Naive thymus-derived CD4-positive, alpha-beta T cell (primary cell): ENCODE data around the gene PYY. TPM values are rescaled to one million over a fixed set of nuclear protein-coding genes. Genes with fewer than 3 reads are reported as not detected.
"Not testable (repeated sequence)": the region's sequence is repeated elsewhere in the genome, so short reads cannot be mapped to it uniquely, and the experiment has no call there.

Experiments used
- ATAC-seq: fragments of 150-1000 bp; cut with Tn5 transposase; 2 replicates; pipeline ENCODE4 v1.10.0; 2021; ENCODE audit warnings: mild to moderate bottlenecking, moderate library complexity
- CTCF ChIA-PET: fragments of 350-600 bp; sonication (Branson Sonifier 250); formaldehyde crosslinking; loops from one replicate; lab custom pipeline; 2021; ENCODE audit warnings: antibody characterized with exemption; lab: Charles Lee
- POLR2A ChIA-PET: fragments of 350-600 bp; sonication (Branson Sonifier 250); formaldehyde crosslinking; loops from one replicate; lab custom pipeline; 2021; ENCODE audit warnings: antibody characterized with exemption, inconsistent platforms; lab: Charles Lee
- DNase-seq, 9 donors: peaks; one replicate each; pipeline versions ENCODE4 v3.0.0 to v3.0.0-alpha.2; 2020 to 2022; ENCODE audit warnings: mixed read lengths in 1 of 9
- H3K27ac ChIP-seq: one replicate; pipeline ENCODE4 v1.7.0; 2013; ENCODE audit warnings: mild to moderate bottlenecking, low read depth, low read length, moderate library complexity
- H3K27me3 ChIP-seq, 2 donors: one replicate each; pipeline ENCODE4 v1.7.0; 2013; ENCODE audit warnings: low read length in 2 of 2, mild to moderate bottlenecking in 2 of 2, moderate library complexity in 2 of 2; ENCODE audit not compliant: control insufficient read depth in 2 of 2, insufficient read depth in 2 of 2
- H3K36me3 ChIP-seq, 3 experiments: 1 replicate in 2 of 3; 2 replicates in 1 of 3; pipeline ENCODE4 v1.7.0; 2013; ENCODE audit warnings: low read length in 3 of 3, mild to moderate bottlenecking in 3 of 3, moderate library complexity in 1 of 3; ENCODE audit not compliant: insufficient read depth in 3 of 3, control insufficient read depth in 2 of 3
- H3K4me1 ChIP-seq, 2 donors: one replicate each; pipeline ENCODE4 v1.7.0; 2013; ENCODE audit warnings: low read length in 2 of 2, mild to moderate bottlenecking in 2 of 2, moderate library complexity in 1 of 2; ENCODE audit not compliant: control insufficient read depth in 2 of 2, insufficient read depth in 2 of 2
- H3K4me3 ChIP-seq: 2 replicates; pipeline ENCODE4 v1.7.0; 2013; ENCODE audit warnings: mild to moderate bottlenecking, low read length
- H3K9me3 ChIP-seq, 3 experiments: 1 replicate in 2 of 3; 2 replicates in 1 of 3; pipeline ENCODE4 v1.7.0; 2013; ENCODE audit warnings: low read length in 3 of 3; ENCODE audit not compliant: control insufficient read depth in 2 of 3
- H3K27ac Mint-ChIP-seq, 9 donors: one replicate each; pipeline ENCODE4 v1.8.0; 2020 to 2022; ENCODE audit warnings: mixed read lengths in 9 of 9, mild to moderate bottlenecking in 8 of 9, moderate library complexity in 5 of 9, inconsistent platforms in 2 of 9
- H3K27me3 Mint-ChIP-seq, 5 donors: one replicate each; pipeline ENCODE4 v1.8.0; 2021 to 2022; ENCODE audit warnings: mixed read lengths in 5 of 5, mild to moderate bottlenecking in 1 of 5
- H3K36me3 Mint-ChIP-seq, 5 donors: one replicate each; pipeline ENCODE4 v1.8.0; 2020 to 2022; ENCODE audit warnings: mixed read lengths in 5 of 5, mild to moderate bottlenecking in 3 of 5, inconsistent platforms in 1 of 5
- H3K4me1 Mint-ChIP-seq, 7 donors: one replicate each; pipeline ENCODE4 v1.8.0; 2020 to 2022; ENCODE audit warnings: mixed read lengths in 7 of 7, mild to moderate bottlenecking in 3 of 7, inconsistent platforms in 1 of 7
- H3K4me3 Mint-ChIP-seq, 10 donors: one replicate each; pipeline ENCODE4 v1.8.0; 2020 to 2022; ENCODE audit warnings: mild to moderate bottlenecking in 10 of 10, mixed read lengths in 10 of 10, moderate library complexity in 6 of 10, inconsistent platforms in 2 of 10
- H3K9me3 Mint-ChIP-seq, 11 donors: one replicate each; pipeline ENCODE4 v1.8.0; 2020 to 2022; ENCODE audit warnings: mixed read lengths in 11 of 11, mild to moderate bottlenecking in 4 of 11, inconsistent platforms in 1 of 11, moderate library complexity in 1 of 11
- intact Hi-C, 2 donors: fragments of 100-400 bp; cut with micrococcal nuclease; formaldehyde crosslinking; loops; one replicate each; pipeline ENCODE4 v1.15.1; 2023
- polyA plus RNA-seq, 2 donors: library from polyadenylated mRNA; unstranded; fragments of 300-500 nt; fragmentation: Illumina TruSeq; gene quantifications; one replicate each; pipeline ENCODE4 v1.2.3, GENCODE V29; 2021
- total RNA-seq, 6 experiments: library from RNA in 5 of 6; stranded (reverse) in 5 of 6; gene quantifications; 1 replicate in 5 of 6; 2 replicates in 1 of 6; pipeline ENCODE4 v1.2.3 and lab custom pipeline; 2021 to 2026

PYY gene
- total and polyA plus RNA-seq, 7 experiments from 2014 or later, result not detected

DNA sequence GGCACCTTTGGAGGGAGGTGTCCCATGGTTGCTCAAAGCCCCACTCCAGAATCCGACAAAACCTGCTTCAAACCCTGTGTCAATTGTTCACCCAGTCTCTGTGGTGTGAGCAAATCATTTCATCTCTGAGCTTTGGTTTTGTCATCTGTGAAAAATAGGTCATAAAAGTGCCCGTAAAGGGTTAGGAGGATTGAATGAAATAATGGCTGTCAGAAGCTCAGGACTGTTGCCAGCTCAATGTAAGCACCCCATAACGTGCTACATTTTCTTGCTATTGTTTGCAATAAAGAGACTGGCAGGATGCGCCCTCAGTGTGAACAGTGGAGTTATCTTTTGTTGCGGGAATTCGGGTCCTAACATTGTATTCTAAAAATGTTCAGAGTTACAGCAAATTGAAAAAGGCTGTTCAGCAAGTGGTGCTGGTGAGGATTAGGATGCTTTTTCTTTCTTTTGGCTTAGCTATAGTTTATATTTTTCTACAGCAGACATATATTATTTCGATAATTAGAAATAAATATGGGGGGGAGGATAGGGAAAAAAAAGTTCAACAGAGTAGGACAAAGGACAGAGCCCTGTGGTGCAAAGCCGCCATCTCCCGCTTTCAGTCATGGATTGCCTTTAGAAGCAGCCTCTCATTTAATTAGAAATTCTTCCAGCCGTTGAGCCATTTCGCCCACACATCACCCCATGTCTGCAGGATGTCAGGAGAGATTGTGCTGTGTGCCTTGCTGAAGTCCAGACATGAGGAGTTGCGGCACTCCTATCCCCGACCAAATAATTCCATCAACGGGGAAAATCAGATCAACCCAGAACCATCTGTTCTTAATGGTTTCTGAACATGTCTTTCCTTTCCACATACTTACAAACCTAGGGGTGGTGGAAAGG lies 20.9 kb upstream of the PYY start:
- Mint-ChIP-seq H3K27me3 (peaks cover 0 to 29% (median 16%) of the 10 kb centered on the region in 5 donors), H3K9me3 (no peaks in the 10 kb centered on the region), H3K27ac (no peak overlapping the region), H3K4me3 (no peak overlapping the region), H3K36me3 (no peaks in the 10 kb centered on the region), H3K4me1 (peaks cover 4 to 8% (median 7%) of the 10 kb centered on the region in 7 donors)
- Histone ChIP-seq H3K4me1 (no peaks in the 10 kb centered on the region), H3K4me3 (no peak overlapping the region), H3K27me3 (no peaks in the 10 kb centered on the region), H3K9me3 (no peaks in the 10 kb centered on the region), H3K27ac (no peak overlapping the region), H3K36me3 (no peaks in the 10 kb centered on the region)
- DNase-seq, result no peak
- ATAC-seq, result no peak
- POLR2A ChIA-PET, result interaction anchor here (0.7 kb wide), 1 partner anchor 322 kb away, joined by 3 read pairs; no protein-coding TSS in a partner anchor
- CTCF ChIA-PET, result no interaction called here
- intact Hi-C loops, result no loop called here

DNA sequence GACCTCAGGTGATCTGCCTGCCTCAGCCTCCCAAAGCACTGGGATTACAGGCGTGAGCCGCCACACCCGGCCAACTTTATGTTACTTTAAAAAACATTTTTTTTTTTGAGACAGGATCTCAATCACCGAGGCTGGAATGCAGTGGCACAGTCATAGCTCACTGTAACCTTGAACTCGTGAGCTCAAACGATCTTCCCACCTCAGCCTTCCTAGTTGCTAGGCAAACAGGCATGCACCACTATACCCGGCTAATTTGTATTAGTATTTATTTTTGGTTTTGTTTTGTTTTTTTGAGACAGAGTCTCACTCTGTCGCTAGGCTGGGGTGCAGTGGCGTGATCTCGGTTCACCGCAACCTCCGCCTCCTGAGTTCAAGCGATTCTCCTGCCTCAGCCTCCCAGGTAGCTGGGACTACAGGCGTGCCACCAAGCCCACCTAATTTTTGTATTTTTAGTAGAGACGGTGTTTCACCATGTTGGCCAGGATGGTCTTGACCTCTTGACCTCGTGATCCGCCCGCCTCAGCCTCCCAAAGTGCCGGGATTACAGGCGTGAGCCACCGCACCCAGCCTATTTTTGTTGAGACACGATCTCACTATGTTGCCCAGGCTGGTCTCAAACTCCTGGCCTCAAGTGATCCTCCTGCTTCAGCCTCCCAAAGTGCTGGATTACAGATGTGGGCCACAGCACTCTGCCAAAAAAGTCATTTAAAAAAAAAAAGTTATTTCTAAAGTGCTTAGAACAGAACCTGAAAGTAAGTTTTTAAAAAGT lies 18.9 kb upstream of the PYY start:
- H3K27ac ChIP-seq, H3K36me3 ChIP-seq, ATAC-seq, H3K27ac Mint-ChIP-seq, H3K27me3 ChIP-seq, H3K4me3 ChIP-seq, H3K4me1 Mint-ChIP-seq, DNase-seq, intact Hi-C loops, H3K9me3 ChIP-seq, H3K36me3 Mint-ChIP-seq, H3K9me3 Mint-ChIP-seq, H3K4me3 Mint-ChIP-seq, H3K4me1 ChIP-seq: not testable (repeated sequence)
- POLR2A ChIA-PET, result interaction anchor here (0.6 kb wide), 1 partner anchor 210 kb away, joined by 3 read pairs; no protein-coding TSS in a partner anchor
- CTCF ChIA-PET, result interaction anchor here (0.7 to 0.9 kb wide), 2 partner anchors 11 to 393 kb away, joined by 3 to 5 read pairs; no protein-coding TSS in a partner anchor
- peaks cover 0 to 31% (median 7%) of the 10 kb centered on the region in 5 donors for H3K27me3 Mint-ChIP-seq

DNA sequence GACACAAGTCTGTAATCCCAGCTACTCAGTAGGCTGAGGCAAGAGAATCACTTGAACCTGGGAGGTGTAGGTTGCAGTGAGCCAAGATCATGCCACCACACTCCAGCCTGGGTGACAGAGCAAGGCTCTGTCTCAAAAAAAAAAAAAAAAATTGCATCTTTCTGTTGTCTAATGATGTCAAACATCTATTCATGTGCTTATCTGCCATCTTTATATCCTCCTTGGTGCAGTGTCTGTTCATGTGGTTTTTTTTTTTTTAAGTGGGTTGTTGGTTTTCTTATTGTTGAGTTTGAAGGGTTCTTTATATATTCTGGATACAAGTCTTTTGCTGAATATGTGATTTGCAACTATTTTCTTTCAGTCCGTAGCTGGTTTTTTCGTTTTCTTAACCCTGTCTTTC lies 17.7 kb upstream of the PYY start:
- H3K27me3 ChIP-seq, H3K4me1 Mint-ChIP-seq, intact Hi-C loops, H3K4me3 Mint-ChIP-seq, H3K4me1 ChIP-seq, H3K27ac ChIP-seq, H3K9me3 Mint-ChIP-seq, H3K36me3 Mint-ChIP-seq, H3K27ac Mint-ChIP-seq, H3K36me3 ChIP-seq, H3K9me3 ChIP-seq, H3K4me3 ChIP-seq: not testable (repeated sequence)
- H3K27me3 Mint-ChIP-seq, result peaks cover 0 to 35% (median 4%) of the 10 kb centered on the region in 5 donors
- ATAC-seq, result peak; percentile 63
- DNase-seq, result peak in 4 of 9 donors; percentile 8 to 21 (median 13)
- CTCF ChIA-PET, result interaction anchor here (0.9 kb wide), 1 partner anchor 10 kb away, joined by 3 read pairs; no protein-coding TSS in a partner anchor
- POLR2A ChIA-PET, result interaction anchor here (0.6 kb wide), 1 partner anchor 1183 kb away, joined by 4 read pairs; no protein-coding TSS in a partner anchor

DNA sequence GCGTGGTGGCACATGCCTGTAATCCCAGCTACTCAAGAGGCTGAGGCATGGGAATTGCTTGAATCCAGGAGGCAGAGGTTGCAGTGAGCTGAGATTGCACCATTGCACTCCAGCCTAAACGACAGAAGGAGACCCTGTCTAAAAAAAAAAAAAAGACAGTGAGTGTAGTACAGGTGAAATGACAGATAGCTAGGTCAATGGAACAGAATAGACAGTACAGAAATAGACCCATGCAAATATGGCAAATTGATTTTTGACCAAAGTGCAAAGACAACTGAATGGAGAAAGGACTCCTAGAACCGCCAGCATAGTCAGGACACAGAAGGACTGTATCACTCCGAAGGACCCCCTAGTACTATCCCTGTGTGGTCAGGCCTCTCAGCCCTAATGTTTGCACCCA lies 16.6 kb upstream of the PYY start:
- Mint-ChIP-seq H3K9me3 (no peaks in the 10 kb centered on the region), H3K27me3 (peaks cover 0 to 41% (median 4%) of the 10 kb centered on the region in 5 donors), H3K36me3 (no peaks in the 10 kb centered on the region), H3K4me1 (peaks cover 2 to 8% (median 7%) of the 10 kb centered on the region in 7 donors), H3K27ac (no peak overlapping the region), H3K4me3 (no peak overlapping the region)
- Histone ChIP-seq H3K4me1 (no peaks in the 10 kb centered on the region), H3K4me3 (no peak overlapping the region), H3K27me3 (no peaks in the 10 kb centered on the region), H3K27ac (no peak overlapping the region), H3K36me3 (no peaks in the 10 kb centered on the region), H3K9me3 (no peaks in the 10 kb centered on the region)
- no peak for DNase-seq
- intact Hi-C loops, result no loop called here
- ATAC-seq, result no peak
- CTCF ChIA-PET, result no interaction called here
- POLR2A ChIA-PET, result no interaction called here

DNA sequence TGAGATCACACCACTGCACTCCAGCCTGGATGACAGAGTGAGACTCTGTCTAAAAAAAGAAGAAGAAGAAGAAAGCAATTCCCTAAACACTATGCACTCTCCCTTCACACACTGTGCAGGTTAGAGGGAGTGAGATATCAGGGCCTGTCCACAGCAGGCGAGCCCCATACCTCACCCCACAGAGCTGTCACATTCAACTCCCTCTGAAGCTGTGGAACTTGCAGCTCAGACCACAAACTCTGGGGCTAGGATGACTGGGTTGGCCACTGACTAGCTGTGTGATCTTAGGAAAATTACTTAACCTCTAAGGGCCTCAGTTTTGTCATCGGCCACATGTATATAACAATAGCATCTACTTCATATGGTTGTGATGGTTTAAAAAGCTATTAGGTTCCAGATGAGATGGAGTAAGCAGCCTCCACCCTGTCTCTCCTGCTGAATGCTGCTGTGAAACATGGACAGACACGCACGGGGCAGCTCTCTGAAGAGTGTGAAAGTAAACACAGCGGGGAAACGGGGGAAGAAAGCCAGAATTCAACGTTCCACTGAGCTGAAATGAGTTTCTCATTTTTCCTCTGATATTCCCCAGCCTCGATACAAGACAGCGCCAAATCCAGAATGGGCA lies 13.6 kb upstream of the PYY start:
- CTCF ChIA-PET, result no interaction called here

DNA sequence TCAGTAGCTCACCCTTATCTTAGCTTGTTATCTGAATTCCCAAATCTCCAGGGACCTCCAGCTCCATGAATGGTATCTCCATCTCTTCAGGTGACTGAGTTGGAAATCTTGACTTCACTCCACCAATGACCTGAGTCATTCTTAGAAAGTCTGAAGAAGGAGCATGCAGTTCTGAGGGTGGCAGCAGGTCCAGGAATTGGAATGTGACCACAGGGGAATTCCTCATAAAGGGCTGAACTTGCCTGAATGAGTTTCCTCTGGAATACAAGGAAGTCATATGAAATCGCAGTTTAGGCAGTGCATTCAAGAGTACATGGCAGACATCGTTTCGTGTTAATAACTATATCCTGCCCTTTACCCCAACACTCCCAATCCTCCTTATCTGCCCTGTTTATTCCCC lies 12.5 kb upstream of the PYY start:
- Histone ChIP-seq H3K4me1 (no peaks in the 10 kb centered on the region), H3K4me3 (no peak overlapping the region), H3K36me3 (no peaks in the 10 kb centered on the region), H3K9me3 (no peaks in the 10 kb centered on the region), H3K27ac (no peak overlapping the region), H3K27me3 (no peaks in the 10 kb centered on the region)
- CTCF ChIA-PET, result interaction anchor here (0.6 kb wide), 1 partner anchor 1964 kb away, joined by 3 read pairs; no protein-coding TSS in a partner anchor
- Mint-ChIP-seq H3K27me3 (peaks cover 0 to 48% (median 5%) of the 10 kb centered on the region in 5 donors), H3K4me3 (no peak overlapping the region), H3K4me1 (peaks cover 0 to 1% (median 0%) of the 10 kb centered on the region in 7 donors), H3K27ac (no peak overlapping the region), H3K36me3 (no peaks in the 10 kb centered on the region), H3K9me3 (no peaks in the 10 kb centered on the region)
- POLR2A ChIA-PET, result no interaction called here
- ATAC-seq (no peak), DNase-seq (no peak)
- intact Hi-C loops, result no loop called here

More for the DNA sequence above, 13.6 kb upstream of the PYY start:
- H3K27ac Mint-ChIP-seq, result no peak overlapping the region
- intact Hi-C loops, result no loop called here
- H3K27me3 Mint-ChIP-seq, result peaks cover 0 to 49% (median 0%) of the 10 kb centered on the region in 5 donors
- POLR2A ChIA-PET, result no interaction called here
- no peak for DNase-seq
- ATAC-seq, result no peak
- no peak overlapping the region for H3K4me3 Mint-ChIP-seq
- H3K4me1 Mint-ChIP-seq, result peaks cover 2 to 8% (median 7%) of the 10 kb centered on the region in 7 donors
- Histone ChIP-seq H3K36me3 (no peaks in the 10 kb centered on the region), H3K27ac (no peak overlapping the region), H3K9me3 (no peaks in the 10 kb centered on the region), H3K4me3 (no peak overlapping the region), H3K4me1 (no peaks in the 10 kb centered on the region), H3K27me3 (no peaks in the 10 kb centered on the region)
- H3K36me3 Mint-ChIP-seq, result no peaks in the 10 kb centered on the region
- H3K9me3 Mint-ChIP-seq, result no peaks in the 10 kb centered on the region
